BE2C (cell line): ENCODE results near the gene GASK1A.
A peak's percentile ranks its signal among the peaks of the same experiment; 100 is the strongest.

Experiments used
- DNase-seq: peaks from one replicate; pipeline ENCODE4 v3.0.0-alpha.2; 2020
- H3K27me3 ChIP-seq: fragments of 250-450 bp; sonication (Bioruptor Pico); 2 replicates; pipeline ENCODE4 v1.5.1; 2020; ENCODE audit warnings: mild to moderate bottlenecking
- H3K36me3 ChIP-seq: fragments of 250-450 bp; sonication (Bioruptor Pico); 2 replicates; pipeline ENCODE4 v1.5.1; 2020; ENCODE audit warnings: mild to moderate bottlenecking
- H3K4me1 ChIP-seq: fragments of 250-450 bp; sonication (Bioruptor Pico); 2 replicates; pipeline ENCODE4 v1.5.1; 2020
- H3K4me3 ChIP-seq: 2 replicates; pipeline ENCODE4 v1.5.1; 2011; ENCODE audit warnings: low read depth, low read length
- H3K9me3 ChIP-seq: fragments of 250-450 bp; sonication (Bioruptor Pico); 2 replicates; pipeline ENCODE4 v1.5.1; 2020
- CTCF ChIP-seq: IDR thresholded peaks from 2 replicates; pipeline ENCODE4 v1.5.1; 2012; ENCODE audit warnings: mild to moderate bottlenecking, low read depth, low read length

GASK1A gene

DNA sequence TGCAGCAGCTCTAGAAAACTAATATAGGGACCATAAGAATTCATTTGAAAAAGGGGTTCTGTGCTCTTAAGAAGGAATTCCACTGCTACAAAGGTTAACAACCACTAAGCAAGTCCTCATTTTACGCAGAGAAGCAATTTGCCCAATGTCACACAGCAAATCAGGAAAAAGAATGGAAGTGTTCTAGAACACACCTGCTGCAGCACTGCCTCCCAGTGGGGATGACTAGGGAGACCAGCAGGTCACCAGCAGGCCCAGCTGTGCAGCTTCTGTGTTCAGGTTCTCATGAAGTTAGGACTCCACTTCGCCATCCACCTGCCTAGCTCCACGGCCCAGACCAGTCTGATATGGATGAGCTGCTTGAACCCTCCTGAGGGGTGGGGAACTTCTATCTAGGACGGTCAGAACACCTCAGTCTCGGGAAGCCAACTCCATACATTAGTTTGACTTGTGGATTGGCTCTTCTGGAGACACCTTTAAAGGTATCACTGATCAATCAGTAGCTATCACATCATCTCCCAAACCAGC is 108.2 kb downstream of the GASK1A start:
- no peaks in the 10 kb centered on the region for H3K36me3 ChIP-seq
- TF ChIP-seq CTCF: peak; percentile 9; the same call in 1 of the 2 replicates
- no peaks in the 10 kb centered on the region for H3K9me3 ChIP-seq
- DNase-seq: no peak
- H3K27me3 ChIP-seq: no peaks in the 10 kb centered on the region
- peaks cover 4% of the 10 kb centered on the region; the same call in 1 of the 2 replicates for H3K4me1 ChIP-seq
- H3K4me3 ChIP-seq: no peak overlapping the region

DNA sequence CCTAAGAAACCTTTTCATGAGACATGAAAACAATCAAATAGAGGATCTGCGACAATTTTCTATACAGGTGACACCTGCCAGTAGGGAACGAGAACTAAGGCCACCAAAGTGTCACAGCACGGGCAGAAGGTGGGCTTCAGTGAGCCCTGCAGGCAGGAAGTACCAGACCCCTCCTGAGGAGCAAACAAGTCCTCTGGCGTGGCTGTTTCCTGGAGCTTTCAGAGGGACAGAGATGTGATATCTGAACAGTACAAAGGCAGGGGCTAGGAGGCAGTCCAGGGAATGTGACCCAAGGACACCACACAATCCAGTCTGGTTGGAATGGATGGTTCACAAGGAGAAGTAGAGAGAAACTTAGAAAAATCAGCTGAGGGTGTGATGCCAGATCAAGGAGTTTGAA is 110.0 kb downstream of the GASK1A start:
- no peak for DNase-seq
- no peaks in the 10 kb centered on the region for H3K27me3 ChIP-seq
- H3K4me1 ChIP-seq: peaks cover 4% of the 10 kb centered on the region; the same call in 1 of the 2 replicates
- no peak overlapping the region for H3K4me3 ChIP-seq
- no peak for TF ChIP-seq CTCF
- no peaks in the 10 kb centered on the region for H3K9me3 ChIP-seq
- H3K36me3 ChIP-seq: no peaks in the 10 kb centered on the region

- Histone ChIP-seq H3K9me3 (no peaks in the 10 kb centered on the region), H3K36me3 (no peaks in the 10 kb centered on the region), H3K27me3 (no peaks in the 10 kb centered on the region), H3K4me3 (no peak overlapping the region), H3K4me1 (peaks cover 4% of the 10 kb centered on the region; the same call in 1 of the 2 replicates)
- DNase-seq: no peak
- no peak for TF ChIP-seq CTCF
Observed at GRCh38 chr3:43090238-43090637, 111.1 kb downstream of the GASK1A start.

- no peaks in the 10 kb centered on the region for H3K9me3 ChIP-seq
- H3K4me1 ChIP-seq: peaks cover 3% of the 10 kb centered on the region; the same call in 1 of the 2 replicates
- DNase-seq: no peak
- H3K27me3 ChIP-seq: no peaks in the 10 kb centered on the region
- no peaks in the 10 kb centered on the region for H3K36me3 ChIP-seq
- no peak for TF ChIP-seq CTCF
- no peak overlapping the region for H3K4me3 ChIP-seq
Observed at GRCh38 chr3:43091481-43091880, 112.4 kb downstream of the GASK1A start.

- DNase-seq: no peak
- Histone ChIP-seq H3K9me3 (no peaks in the 10 kb centered on the region), H3K4me3 (no peak overlapping the region), H3K27me3 (no peaks in the 10 kb centered on the region), H3K4me1 (no peaks in the 10 kb centered on the region), H3K36me3 (no peaks in the 10 kb centered on the region)
- TF ChIP-seq CTCF: no peak
Observed at GRCh38 chr3:43093006-43093405, 113.9 kb downstream of the GASK1A start.

GRCh38 chr3:43093974-43094373 is 114.9 kb downstream of the GASK1A start:
- H3K4me1 ChIP-seq: no peaks in the 10 kb centered on the region
- H3K36me3 ChIP-seq: no peaks in the 10 kb centered on the region
- H3K4me3 ChIP-seq: no peak overlapping the region
- TF ChIP-seq CTCF: no peak
- no peak for DNase-seq
- no peaks in the 10 kb centered on the region for H3K27me3 ChIP-seq
- no peaks in the 10 kb centered on the region for H3K9me3 ChIP-seq
